K562 (cell line): Measurements from ENCODE around the gene SERPING1. TPM values are rescaled to one million over a fixed set of nuclear protein-coding genes. Genes with fewer than 3 reads are reported as not detected.

Experiments
- DIDO1 ChIP-seq: fragments of 450-650 bp; IDR thresholded peaks from 2 replicates; pipeline ENCODE4 v1.6.1; 2016; ENCODE audit warnings: low read depth, missing biosample characterization, missing genetic modification characterization
- NELFE ChIP-seq: IDR thresholded peaks from 2 replicates; pipeline ENCODE4 v1.6.1; 2011; ENCODE audit warnings: mild to moderate bottlenecking; ENCODE audit not compliant: insufficient read depth, insufficient read length
- NR3C1 ChIP-seq: sonication (generic); formaldehyde crosslinking; IDR thresholded peaks from 2 replicates; pipeline ENCODE4 v1.8.1; 2022; ENCODE audit warnings: missing genetic modification reagents
- SNIP1 ChIP-seq: fragments of 450-650 bp; IDR thresholded peaks from 2 replicates; pipeline ENCODE4 v1.7.1; 2017; ENCODE audit warnings: low read depth, mild to moderate bottlenecking
- YY1 ChIP-seq, 3 experiments: IDR thresholded peaks; 2 replicates each; pipeline ENCODE4 v1.6.1; 2011; ENCODE audit warnings: low read length in 2 of 3, mild to moderate bottlenecking in 2 of 3, moderate library complexity in 2 of 3, borderline replicate concordance in 1 of 3, control low read depth in 1 of 3, low read depth in 1 of 3; ENCODE audit not compliant: insufficient read depth in 3 of 3, insufficient replicate concordance in 2 of 3, control insufficient read depth in 1 of 3, insufficient read length in 1 of 3; ENCODE audit errors: extremely low read depth in 1 of 3
- ZNF277 ChIP-seq: fragments of 250-450 bp; sonication (Bioruptor Pico); IDR thresholded peaks from 2 replicates; pipeline ENCODE4 v1.8.0; 2022; ENCODE audit warnings: inconsistent platforms, mild to moderate bottlenecking, moderate library complexity, borderline replicate concordance
- ZNF318 ChIP-seq, 2 experiments: fragments of 450-650 bp; IDR thresholded peaks; 2 replicates each; pipeline ENCODE4 v1.6.1; 2016; ENCODE audit warnings: mild to moderate bottlenecking in 2 of 2, borderline replicate concordance in 1 of 2, low read depth in 1 of 2, moderate library complexity in 1 of 2
- polyA plus RNA-seq, 8 experiments: library from polyadenylated mRNA; depleted of rRNA in 4 of 8; stranded (reverse) in 5 of 8; unstranded in 3 of 8; fragments of >200 nt; fragmentation: Nextera tagmentation in 2 of 8; fragmentation: Illumina TruSeq in 1 of 8; extraction: Ambion mirVana in 2 of 8; extraction: Trizol in 1 of 8; gene quantifications; 2 replicates each; pipeline versions ENCODE4 v1.2.1 to v1.2.3, GENCODE V29; 2011 to 2014; ENCODE audit warnings: inconsistent platforms in 1 of 8, missing spikeins in 1 of 8
- total RNA-seq, 7 experiments: library from RNA; depleted of rRNA in 6 of 7; stranded (reverse); fragments of >200 nt in 6 of 7; fragmentation: Illumina TruSeq in 2 of 7; extraction: Trizol in 2 of 7; gene quantifications; 2 replicates each; pipeline versions ENCODE4 v1.2.1 to v1.2.3, GENCODE V29; 2011 to 2021; ENCODE audit warnings: low replicate concordance in 1 of 7

Gene SERPING1
- total and polyA plus RNA-seq, 9 of the 15 experiments (the other 6 are each of a cell fraction or from before 2014, with no cell fraction given), result 0.10 to 1.00 (median 0.21) TPM; not detected in 2

DNA sequence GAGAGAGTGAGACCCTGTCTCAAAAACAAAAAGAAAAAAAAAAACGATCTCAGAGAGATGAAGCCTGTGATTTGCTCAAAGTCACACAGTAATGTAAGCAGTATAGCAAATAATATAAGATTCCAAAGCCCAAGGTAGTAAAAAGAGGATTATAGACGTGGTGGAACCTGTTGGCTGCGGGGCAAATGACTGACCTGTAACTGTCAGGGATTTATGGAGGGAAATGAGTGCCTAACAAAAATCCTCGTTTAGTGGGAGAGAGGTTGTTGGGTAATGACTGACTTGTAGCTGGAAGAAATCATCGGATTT, 59.4 kb downstream of the SERPING1 start (continued):
- no peak for TF ChIP-seq ZNF318 (IDR thresholded peaks at IDR 0.05; ENCODE audit: borderline replicate concordance in 1 of 2, low read depth in 1 of 2)
- no peak for TF ChIP-seq ZNF277 (CRISPR knock-in tag)
- TF ChIP-seq SNIP1, result no peak
- no peak for TF ChIP-seq NR3C1
- TF ChIP-seq YY1 (IDR thresholded peaks at IDR 0.05; ENCODE audit: borderline replicate concordance in 1 of 3, control insufficient read depth in 1 of 3, extremely low read depth in 1 of 3, insufficient read depth in 3 of 3, insufficient read length in 1 of 3, insufficient replicate concordance in 2 of 3, low read depth in 1 of 3, low read length in 2 of 3), result no peak
- no peak for TF ChIP-seq NELFE
- TF ChIP-seq DIDO1, result no peak
